ENCODE measurements around the gene CCDC78. TPM values are rescaled to one million over a fixed set of nuclear protein-coding genes. Genes with fewer than 3 reads are reported as not detected.

Gene CCDC78
- total and polyA plus RNA-seq, 2 of the 4 experiments (the other 2 are of a cell fraction): 0.54 to 4.6 TPM

GRCh38 chr16:756428-756827, 30.2 kb upstream of the CCDC78 start:
- no peak overlapping the region for H2BK120ac ChIP-seq (ENCODE audit: low read depth, low read length)
- no peak overlapping the region for H3K56ac ChIP-seq (ENCODE audit: extremely low read depth, insufficient read depth, low read length)
- no peak overlapping the region for H4K8ac ChIP-seq (ENCODE audit: low read depth in 2 of 2, low read length in 2 of 2)
- H3K27ac ChIP-seq (ENCODE audit: insufficient read depth, low read length): no peak overlapping the region
- in situ Hi-C loops (cut with MboI; ENCODE audit: low sequenced_read_pairs) (no loop called here), dilution Hi-C loops (cut with HindIII; ENCODE audit: low sequenced_read_pairs, unreplicated experiment) (no loop called here), intact Hi-C loops (cut with micrococcal nuclease) (no loop called here)
- ChIA-PET CTCF (no interaction called here), POLR2A (ENCODE audit: unreplicated experiment) (no interaction called here)
- H3K36me3 ChIP-seq (ENCODE audit: control insufficient read depth, insufficient read depth, low read length): no peaks in the 10 kb centered on the region
- peaks cover 3% of the 10 kb centered on the region for H3K9me3 ChIP-seq (ENCODE audit: control insufficient read depth, insufficient read depth, low read length)
- TF ChIP-seq SMC3 (IDR thresholded peaks at IDR 0.05; ENCODE audit: low read depth, low read length) (no peak), MAZ (IDR thresholded peaks at IDR 0.05; ENCODE audit: borderline replicate concordance, low read depth, low read length) (no peak), CEBPB (IDR thresholded peaks at IDR 0.05; ENCODE audit: low read depth, low read length) (no peak), CHD1 (IDR thresholded peaks at IDR 0.05; ENCODE audit: low read depth, low read length) (no peak), MXI1 (IDR thresholded peaks at IDR 0.05; ENCODE audit: borderline replicate concordance, low read depth, low read length) (no peak), RFX5 (IDR thresholded peaks at IDR 0.05; ENCODE audit: low read depth, low read length) (no peak), RAD21 (IDR thresholded peaks at IDR 0.05; ENCODE audit: low read length) (no peak), BHLHE40 (IDR thresholded peaks at IDR 0.05; ENCODE audit: low read depth, low read length) (no peak)
- TF ChIP-seq, protein P1, sequence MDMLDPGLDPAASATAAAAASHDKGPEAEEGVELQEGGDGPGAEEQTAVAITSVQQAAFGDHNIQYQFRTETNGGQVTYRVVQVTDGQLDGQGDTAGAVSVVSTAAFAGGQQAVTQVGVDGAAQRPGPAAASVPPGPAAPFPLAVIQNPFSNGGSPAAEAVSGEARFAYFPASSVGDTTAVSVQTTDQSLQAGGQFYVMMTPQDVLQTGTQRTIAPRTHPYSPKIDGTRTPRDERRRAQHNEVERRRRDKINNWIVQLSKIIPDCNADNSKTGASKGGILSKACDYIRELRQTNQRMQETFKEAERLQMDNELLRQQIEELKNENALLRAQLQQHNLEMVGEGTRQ (IDR thresholded peaks at IDR 0.05; ENCODE audit: low read depth, low read length): no peak
- TF ChIP-seq, protein P2, sequence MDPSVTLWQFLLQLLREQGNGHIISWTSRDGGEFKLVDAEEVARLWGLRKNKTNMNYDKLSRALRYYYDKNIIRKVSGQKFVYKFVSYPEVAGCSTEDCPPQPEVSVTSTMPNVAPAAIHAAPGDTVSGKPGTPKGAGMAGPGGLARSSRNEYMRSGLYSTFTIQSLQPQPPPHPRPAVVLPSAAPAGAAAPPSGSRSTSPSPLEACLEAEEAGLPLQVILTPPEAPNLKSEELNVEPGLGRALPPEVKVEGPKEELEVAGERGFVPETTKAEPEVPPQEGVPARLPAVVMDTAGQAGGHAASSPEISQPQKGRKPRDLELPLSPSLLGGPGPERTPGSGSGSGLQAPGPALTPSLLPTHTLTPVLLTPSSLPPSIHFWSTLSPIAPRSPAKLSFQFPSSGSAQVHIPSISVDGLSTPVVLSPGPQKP (IDR thresholded peaks at IDR 0.05; ENCODE audit: borderline replicate concordance, low read depth, low read length): no peak
- no peak for DNase-seq
- H3K23ac ChIP-seq (ENCODE audit: low read depth, low read length): no peak overlapping the region
- H2AK9ac ChIP-seq (replicated peaks; ENCODE audit: low read depth, low read length, poor library complexity): no peak overlapping the region
- H2BK5ac ChIP-seq (ENCODE audit: low read depth, low read length, poor library complexity, severe bottlenecking): no peak overlapping the region
- no peak overlapping the region for H4K91ac ChIP-seq (ENCODE audit: insufficient read depth, low read depth, low read length)
- no peaks in the 10 kb centered on the region for H3K79me1 ChIP-seq (ENCODE audit: low read depth in 1 of 2, low read length in 2 of 2)
- H2AFZ ChIP-seq (replicated peaks; ENCODE audit: low read length, poor library complexity): no peak overlapping the region
- no peak overlapping the region for H3K18ac ChIP-seq (ENCODE audit: low read depth, low read length)
- H3K9ac ChIP-seq (ENCODE audit: low read depth, low read length): no peak overlapping the region
- WGBS, 2 experiments (ENCODE audit: extremely low coverage in 2 of 2, insufficient read length in 1 of 2): 100% methylated on average over 2 of the region's 5 CpGs; no CpG with 5 or more reads in 1 of the 2 experiments
- H3K4me3 ChIP-seq (ENCODE audit: insufficient read depth, low read depth, low read length): no peak overlapping the region
- H2BK20ac ChIP-seq (ENCODE audit: low read depth, low read length): no peak overlapping the region
- no peak for ATAC-seq (ENCODE audit: low read depth)
- no peak overlapping the region for H3K4ac ChIP-seq (ENCODE audit: low read depth, low read length)
- H3K27me3 ChIP-seq (ENCODE audit: control insufficient read depth, insufficient read depth, low read length): peaks cover 13% of the 10 kb centered on the region
- no peak overlapping the region for H3K4me2 ChIP-seq (ENCODE audit: low read depth, low read length)
- no peak overlapping the region for H3K14ac ChIP-seq (replicated peaks; ENCODE audit: low read depth, low read length)
- H3K9me1 ChIP-seq (ENCODE audit: insufficient read depth, low read length): no peaks in the 10 kb centered on the region
- H4K5ac ChIP-seq (ENCODE audit: low read depth, low read length): no peak overlapping the region
- BruUV-seq (replicated peaks): no TSS peak
- H4K20me1 ChIP-seq (ENCODE audit: insufficient read depth, low read length): no peaks in the 10 kb centered on the region
- no peaks in the 10 kb centered on the region for H3K4me1 ChIP-seq (ENCODE audit: control insufficient read depth, insufficient read depth, low read length)
- H2AK5ac ChIP-seq (ENCODE audit: low read depth, low read length): no peak overlapping the region
- H2BK15ac ChIP-seq (ENCODE audit: low read depth, low read length): no peak overlapping the region

All from IMR-90 (cell line).